Duodenal mucosa (tissue), 2 donors: ENCODE data around the gene PODNL1.
A peak's percentile ranks its signal among the peaks of the same experiment; 100 is the strongest.
"Not testable (repeated sequence)": the region's sequence is repeated elsewhere in the genome, so short reads cannot be mapped to it uniquely, and the experiment has no call there.

Source experiments
- H3K27ac ChIP-seq: one replicate; pipeline ENCODE4 v1.7.0; 2013; ENCODE audit warnings: low read depth, low read length
- H3K27me3 ChIP-seq, 2 donors: one replicate each; pipeline ENCODE4 v1.7.0; 2013; ENCODE audit warnings: low read length in 2 of 2, control low read depth in 1 of 2; ENCODE audit not compliant: insufficient read depth in 2 of 2, control insufficient read depth in 1 of 2
- H3K36me3 ChIP-seq, 2 donors: one replicate each; pipeline ENCODE4 v1.7.0; 2013; ENCODE audit warnings: low read length in 2 of 2, control low read depth in 1 of 2; ENCODE audit not compliant: insufficient read depth in 2 of 2, control insufficient read depth in 1 of 2
- H3K4me1 ChIP-seq, 2 donors: one replicate each; pipeline ENCODE4 v1.7.0; 2013; ENCODE audit warnings: low read length in 2 of 2, control low read depth in 1 of 2; ENCODE audit not compliant: insufficient read depth in 2 of 2, control insufficient read depth in 1 of 2
- H3K4me3 ChIP-seq, 2 donors: one replicate each; pipeline ENCODE4 v1.7.0; 2013; ENCODE audit warnings: low read length in 2 of 2, low read depth in 1 of 2
- H3K9ac ChIP-seq, 2 donors: one replicate each; pipeline ENCODE4 v1.7.0; 2013; ENCODE audit warnings: low read length in 2 of 2, low read depth in 1 of 2
- H3K9me3 ChIP-seq, 2 donors: one replicate each; pipeline ENCODE4 v1.7.0; 2013; ENCODE audit warnings: low read length in 2 of 2, control low read depth in 1 of 2; ENCODE audit not compliant: control insufficient read depth in 1 of 2

Gene PODNL1

GRCh38 chr19:13974073-13974472 is 35.9 kb upstream of the PODNL1 start:
- peaks cover 10 to 33% of the 10 kb centered on the region in 2 donors for H3K36me3 ChIP-seq

GRCh38 chr19:13973479-13973878 is 35.3 kb upstream of the PODNL1 start:
- not testable (repeated sequence) for H3K9ac ChIP-seq, H3K27ac ChIP-seq, H3K27me3 ChIP-seq, H3K4me3 ChIP-seq, H3K9me3 ChIP-seq, H3K4me1 ChIP-seq
- H3K36me3 ChIP-seq, result peaks cover 13 to 39% of the 10 kb centered on the region in 2 donors

More at GRCh38 chr19:13974073-13974472, 35.9 kb upstream of the PODNL1 start:
- H3K27me3 ChIP-seq, result no peaks in the 10 kb centered on the region
- no peaks in the 10 kb centered on the region for H3K9me3 ChIP-seq
- H3K9ac ChIP-seq, result peak overlapping the region; percentile 10 to 32
- peaks cover under 1% of the 10 kb centered on the region in 2 donors for H3K4me1 ChIP-seq
- H3K27ac ChIP-seq, result no peak overlapping the region
- peak overlapping the region; percentile 30 to 41 for H3K4me3 ChIP-seq

GRCh38 chr19:13972368-13973155 is 34.3 kb upstream of the PODNL1 start:
- no peak overlapping the region for H3K27ac ChIP-seq

GRCh38 chr19:13971868-13972267 is 33.7 kb upstream of the PODNL1 start:
- not testable (repeated sequence) for H3K9ac ChIP-seq, H3K27ac ChIP-seq, H3K4me1 ChIP-seq, H3K27me3 ChIP-seq, H3K4me3 ChIP-seq, H3K9me3 ChIP-seq
- peaks cover 13 to 49% of the 10 kb centered on the region in 2 donors for H3K36me3 ChIP-seq

More at GRCh38 chr19:13972368-13973155, 34.3 kb upstream of the PODNL1 start:
- H3K27me3 ChIP-seq, result no peaks in the 10 kb centered on the region
- no peaks in the 10 kb centered on the region for H3K9me3 ChIP-seq
- H3K36me3 ChIP-seq, result peaks cover 13 to 45% of the 10 kb centered on the region in 2 donors
- no peaks in the 10 kb centered on the region for H3K4me1 ChIP-seq
- no peak overlapping the region for H3K4me3 ChIP-seq
- no peak overlapping the region for H3K9ac ChIP-seq

GRCh38 chr19:13969897-13970296 is 31.7 kb upstream of the PODNL1 start:
- no peak overlapping the region for H3K4me3 ChIP-seq
- H3K27ac ChIP-seq, result no peak overlapping the region
- H3K9me3 ChIP-seq, result no peaks in the 10 kb centered on the region
- no peaks in the 10 kb centered on the region for H3K27me3 ChIP-seq
- H3K4me1 ChIP-seq, result no peaks in the 10 kb centered on the region
- no peak overlapping the region for H3K9ac ChIP-seq
- peaks cover 20 to 57% of the 10 kb centered on the region in 2 donors for H3K36me3 ChIP-seq

- Histone ChIP-seq H3K9ac (no peak overlapping the region), H3K36me3 (peaks cover 20 to 60% of the 10 kb centered on the region in 2 donors), H3K4me1 (no peaks in the 10 kb centered on the region), H3K4me3 (no peak overlapping the region), H3K9me3 (no peaks in the 10 kb centered on the region), H3K27ac (no peak overlapping the region), H3K27me3 (no peaks in the 10 kb centered on the region)
These were observed 30.8 kb upstream of the PODNL1 start for GRCh38 chr19:13968999-13969398.

- Histone ChIP-seq H3K27me3 (no peaks in the 10 kb centered on the region), H3K9me3 (no peaks in the 10 kb centered on the region), H3K9ac (no peak overlapping the region), H3K4me1 (no peaks in the 10 kb centered on the region), H3K27ac (no peak overlapping the region), H3K4me3 (no peak overlapping the region), H3K36me3 (peaks cover 20 to 60% of the 10 kb centered on the region in 2 donors)
These were observed 30.2 kb upstream of the PODNL1 start for GRCh38 chr19:13968383-13968935.

GRCh38 chr19:13967206-13967605 is 29.0 kb upstream of the PODNL1 start:
- H3K27me3 ChIP-seq, H3K9me3 ChIP-seq, H3K9ac ChIP-seq, H3K4me1 ChIP-seq, H3K27ac ChIP-seq, H3K4me3 ChIP-seq: not testable (repeated sequence)
- H3K36me3 ChIP-seq, result peaks cover 20 to 51% of the 10 kb centered on the region in 2 donors

- H3K4me1 ChIP-seq, result no peaks in the 10 kb centered on the region
These were observed 28.5 kb upstream of the PODNL1 start for GRCh38 chr19:13966684-13967128.

GRCh38 chr19:13965926-13966683 is 27.9 kb upstream of the PODNL1 start:
- Histone ChIP-seq H3K4me1 (no peaks in the 10 kb centered on the region), H3K9ac (no peak overlapping the region), H3K36me3 (peaks cover 20 to 51% of the 10 kb centered on the region in 2 donors), H3K9me3 (no peaks in the 10 kb centered on the region), H3K4me3 (no peak overlapping the region), H3K27ac (no peak overlapping the region), H3K27me3 (no peaks in the 10 kb centered on the region)

More at GRCh38 chr19:13966684-13967128, 28.5 kb upstream of the PODNL1 start:
- Histone ChIP-seq H3K27me3 (no peaks in the 10 kb centered on the region), H3K36me3 (peaks cover 20 to 51% of the 10 kb centered on the region in 2 donors), H3K27ac (no peak overlapping the region), H3K9me3 (no peaks in the 10 kb centered on the region), H3K4me3 (no peak overlapping the region), H3K9ac (no peak overlapping the region)
